Measurements from ENCODE around the gene NTSR2.

Gene NTSR2

GRCh38 chr2:11624893-11625292 is 45.1 kb downstream of the NTSR2 start:
- Histone ChIP-seq H3K36me3 (replicated peaks; ENCODE audit: insufficient read depth, low read length) (no peaks in the 10 kb centered on the region), H3K4me3 (ENCODE audit: low read length) (no peak overlapping the region), H3K9me3 (replicated peaks; ENCODE audit: insufficient read depth, low read length) (no peaks in the 10 kb centered on the region), H3K9me2 (replicated peaks; ENCODE audit: insufficient read depth, low read length) (no peaks in the 10 kb centered on the region), H3K4me1 (ENCODE audit: low read length) (no peaks in the 10 kb centered on the region), H3K4me2 (ENCODE audit: low read depth, low read length) (no peak overlapping the region), H3K27ac (ENCODE audit: low read length) (no peak overlapping the region), H3F3A (ENCODE audit: insufficient read depth, low read length) (no peaks in the 10 kb centered on the region), H3K79me2 (ENCODE audit: low read length) (no peaks in the 10 kb centered on the region), H2AFZ (ENCODE audit: low read length) (no peak overlapping the region), H3K9ac (ENCODE audit: low read length) (no peak overlapping the region), H4K20me1 (ENCODE audit: insufficient read depth, low read length) (no peaks in the 10 kb centered on the region), H3K27me3 (replicated peaks; ENCODE audit: insufficient read depth, low read length) (no peaks in the 10 kb centered on the region)
- DNase-seq, result no peak
- TF ChIP-seq EZH2phosphoT487 (IDR thresholded peaks at IDR 0.05; ENCODE audit: low read length) (no peak), EZH2 (optimal IDR thresholded peaks at IDR 0.05; ENCODE audit: low read depth, low read length) (no peak)
- TF ChIP-seq, protein P1, sequence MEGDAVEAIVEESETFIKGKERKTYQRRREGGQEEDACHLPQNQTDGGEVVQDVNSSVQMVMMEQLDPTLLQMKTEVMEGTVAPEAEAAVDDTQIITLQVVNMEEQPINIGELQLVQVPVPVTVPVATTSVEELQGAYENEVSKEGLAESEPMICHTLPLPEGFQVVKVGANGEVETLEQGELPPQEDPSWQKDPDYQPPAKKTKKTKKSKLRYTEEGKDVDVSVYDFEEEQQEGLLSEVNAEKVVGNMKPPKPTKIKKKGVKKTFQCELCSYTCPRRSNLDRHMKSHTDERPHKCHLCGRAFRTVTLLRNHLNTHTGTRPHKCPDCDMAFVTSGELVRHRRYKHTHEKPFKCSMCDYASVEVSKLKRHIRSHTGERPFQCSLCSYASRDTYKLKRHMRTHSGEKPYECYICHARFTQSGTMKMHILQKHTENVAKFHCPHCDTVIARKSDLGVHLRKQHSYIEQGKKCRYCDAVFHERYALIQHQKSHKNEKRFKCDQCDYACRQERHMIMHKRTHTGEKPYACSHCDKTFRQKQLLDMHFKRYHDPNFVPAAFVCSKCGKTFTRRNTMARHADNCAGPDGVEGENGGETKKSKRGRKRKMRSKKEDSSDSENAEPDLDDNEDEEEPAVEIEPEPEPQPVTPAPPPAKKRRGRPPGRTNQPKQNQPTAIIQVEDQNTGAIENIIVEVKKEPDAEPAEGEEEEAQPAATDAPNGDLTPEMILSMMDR (IDR thresholded peaks at IDR 0.05; ENCODE audit: low read length), result no peak

DNA sequence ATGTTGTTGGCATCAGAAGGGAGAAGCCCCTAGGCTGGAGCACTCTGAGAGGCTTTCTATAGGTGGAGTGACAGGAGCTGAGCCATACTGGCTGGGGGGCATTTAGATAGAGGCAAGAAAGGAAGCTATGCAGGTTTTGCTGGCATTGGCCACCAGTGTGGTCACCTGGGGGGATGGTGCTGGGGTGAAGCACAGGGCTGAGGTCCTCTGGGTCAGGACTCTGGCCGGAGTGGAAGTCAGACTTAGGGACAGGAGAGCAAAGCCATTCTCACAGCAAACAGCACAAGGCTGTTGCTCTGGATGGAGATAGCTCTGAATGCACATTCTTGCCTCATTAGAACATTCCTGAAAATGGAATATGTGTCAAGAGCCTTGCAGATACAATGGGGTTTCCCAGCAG is 47.4 kb downstream of the NTSR2 start:
- H4K20me1 ChIP-seq (ENCODE audit: insufficient read depth, low read length), result no peaks in the 10 kb centered on the region
- H3K4me1 ChIP-seq (ENCODE audit: low read length), result no peaks in the 10 kb centered on the region
- no peak overlapping the region for H2AFZ ChIP-seq (ENCODE audit: low read length)
- H3K27me3 ChIP-seq (replicated peaks; ENCODE audit: insufficient read depth, low read length), result no peaks in the 10 kb centered on the region
- DNase-seq, result no peak
- no peaks in the 10 kb centered on the region for H3F3A ChIP-seq (ENCODE audit: insufficient read depth, low read length)
- H3K9ac ChIP-seq (ENCODE audit: low read length), result no peak overlapping the region
- H3K79me2 ChIP-seq (ENCODE audit: low read length), result no peaks in the 10 kb centered on the region
- no peak overlapping the region for H3K4me2 ChIP-seq (ENCODE audit: low read depth, low read length)
- TF ChIP-seq EZH2phosphoT487 (IDR thresholded peaks at IDR 0.05; ENCODE audit: low read length) (no peak), EZH2 (optimal IDR thresholded peaks at IDR 0.05; ENCODE audit: low read depth, low read length) (no peak)
- TF ChIP-seq, protein P1 (IDR thresholded peaks at IDR 0.05; ENCODE audit: low read length), result no peak
- no peaks in the 10 kb centered on the region for H3K36me3 ChIP-seq (replicated peaks; ENCODE audit: insufficient read depth, low read length)
- H3K4me3 ChIP-seq (ENCODE audit: low read length), result no peak overlapping the region
- H3K9me2 ChIP-seq (replicated peaks; ENCODE audit: insufficient read depth, low read length), result no peaks in the 10 kb centered on the region
- no peak overlapping the region for H3K27ac ChIP-seq (ENCODE audit: low read length)
- no peaks in the 10 kb centered on the region for H3K9me3 ChIP-seq (replicated peaks; ENCODE audit: insufficient read depth, low read length)

DNA sequence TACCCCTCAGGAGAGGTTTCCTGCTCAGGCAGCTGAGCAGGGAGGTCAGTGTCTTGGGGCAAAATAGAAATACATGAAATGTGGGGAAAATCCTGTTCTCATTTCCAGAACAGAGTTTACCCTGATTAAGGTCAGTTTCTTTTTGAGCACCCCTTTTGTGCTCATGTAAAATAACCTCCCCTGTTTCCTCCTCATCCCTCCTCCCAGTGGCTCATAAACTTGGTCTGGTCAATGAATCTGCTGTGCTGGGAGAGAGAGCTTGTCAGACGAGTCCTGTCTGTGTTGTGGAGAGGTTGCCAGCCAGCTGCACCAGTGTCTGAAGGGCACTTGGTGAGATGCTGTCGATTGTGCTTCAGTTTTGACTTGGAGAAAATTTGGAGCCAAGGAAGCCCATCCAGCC is 48.6 kb downstream of the NTSR2 start:
- Histone ChIP-seq H3K9ac (ENCODE audit: low read length) (no peak overlapping the region), H2AFZ (ENCODE audit: low read length) (no peak overlapping the region), H3K36me3 (replicated peaks; ENCODE audit: insufficient read depth, low read length) (no peaks in the 10 kb centered on the region), H3K4me1 (ENCODE audit: low read length) (no peaks in the 10 kb centered on the region), H3K27me3 (replicated peaks; ENCODE audit: insufficient read depth, low read length) (no peaks in the 10 kb centered on the region), H4K20me1 (ENCODE audit: insufficient read depth, low read length) (no peaks in the 10 kb centered on the region), H3K4me2 (ENCODE audit: low read depth, low read length) (no peak overlapping the region), H3K9me2 (replicated peaks; ENCODE audit: insufficient read depth, low read length) (no peaks in the 10 kb centered on the region), H3K4me3 (ENCODE audit: low read length) (no peak overlapping the region), H3K27ac (ENCODE audit: low read length) (no peak overlapping the region), H3F3A (ENCODE audit: insufficient read depth, low read length) (no peaks in the 10 kb centered on the region), H3K79me2 (ENCODE audit: low read length) (no peaks in the 10 kb centered on the region), H3K9me3 (replicated peaks; ENCODE audit: insufficient read depth, low read length) (no peaks in the 10 kb centered on the region)
- TF ChIP-seq, protein P1 (IDR thresholded peaks at IDR 0.05; ENCODE audit: low read length), result no peak
- no peak for TF ChIP-seq EZH2phosphoT487 (IDR thresholded peaks at IDR 0.05; ENCODE audit: low read length)
- TF ChIP-seq EZH2 (optimal IDR thresholded peaks at IDR 0.05; ENCODE audit: low read depth, low read length), result no peak
- no peak for DNase-seq

All from MM.1S (cell line).